Fibroblast of skin of right biceps (primary cell): Measurements from ENCODE around the gene TTC39A.

Experiments used
- DNase-seq: peaks from one replicate; pipeline ENCODE4 v3.0.0-alpha.2; 2013

TTC39A gene

GRCh38 chr1:51330331-51331201 lies at the start of gene TTC39A:
TSS of gene TTC39A (minus strand) at chr1:51330562. CDS start at chr1:51330477, 85 bp downstream.
- no peak for DNase-seq

DNA sequence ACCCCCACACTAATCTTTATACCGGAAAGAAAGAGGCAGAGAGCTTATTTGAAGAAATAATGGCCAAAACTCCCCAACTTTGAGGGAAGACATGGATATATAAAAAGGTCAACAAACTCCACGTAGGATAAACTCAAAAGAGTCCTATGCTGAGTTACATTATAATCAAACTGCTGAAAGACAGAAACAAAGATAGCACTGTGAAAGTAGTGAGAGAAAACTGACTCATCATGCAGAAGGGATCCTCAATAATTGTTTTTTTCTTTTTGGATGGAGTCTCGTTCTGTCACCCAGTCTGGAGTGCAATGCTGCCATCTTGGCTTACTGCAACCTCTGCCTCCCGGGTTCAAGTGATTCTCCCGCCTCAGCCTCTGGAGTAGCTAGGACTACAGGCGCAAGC lies 48.5 kb upstream of the TTC39A start:
- DNase-seq = no peak

DNA sequence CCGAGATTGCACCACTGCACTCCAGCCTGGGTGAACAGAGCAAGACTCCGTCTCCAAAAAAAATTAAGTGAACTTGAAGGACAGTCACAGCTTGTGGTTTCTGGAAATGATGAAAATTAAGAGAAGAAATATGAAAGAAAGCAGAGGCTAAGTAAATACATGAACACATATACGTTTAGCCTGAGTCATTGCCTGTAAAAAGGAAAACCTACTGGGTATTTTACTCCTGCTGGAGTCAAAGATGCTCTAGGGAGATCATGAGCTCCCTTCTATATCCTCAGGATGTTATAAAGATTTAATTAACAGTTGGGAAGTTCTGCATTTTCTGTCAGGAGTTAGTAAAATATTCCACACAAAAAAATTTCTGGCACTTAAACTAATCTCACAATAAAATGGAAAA lies 43.5 kb upstream of the TTC39A start:
- DNase-seq = no peak

GRCh38 chr1:51372561-51372960 lies 42.2 kb upstream of the TTC39A start:
- DNase-seq = no peak

DNA sequence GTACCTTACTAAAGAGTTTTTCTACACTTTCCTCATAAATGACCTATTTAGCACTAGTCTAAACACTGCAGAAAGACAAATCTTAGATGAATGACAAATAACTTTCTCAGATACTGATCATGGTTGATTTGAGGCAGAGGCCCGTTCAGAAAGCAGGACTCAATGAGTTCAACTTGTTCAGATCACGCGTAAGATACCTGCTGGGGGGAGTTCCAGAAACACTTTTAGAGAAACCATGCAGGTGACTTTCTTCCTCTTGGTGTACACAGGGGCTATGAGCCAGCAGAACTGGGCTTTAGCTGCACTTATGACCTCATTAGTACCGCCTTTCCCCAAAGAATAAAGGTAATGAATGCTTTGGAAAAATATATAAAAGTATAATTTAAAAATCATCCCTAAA lies 38.8 kb upstream of the TTC39A start:
- DNase-seq = no peak

DNA sequence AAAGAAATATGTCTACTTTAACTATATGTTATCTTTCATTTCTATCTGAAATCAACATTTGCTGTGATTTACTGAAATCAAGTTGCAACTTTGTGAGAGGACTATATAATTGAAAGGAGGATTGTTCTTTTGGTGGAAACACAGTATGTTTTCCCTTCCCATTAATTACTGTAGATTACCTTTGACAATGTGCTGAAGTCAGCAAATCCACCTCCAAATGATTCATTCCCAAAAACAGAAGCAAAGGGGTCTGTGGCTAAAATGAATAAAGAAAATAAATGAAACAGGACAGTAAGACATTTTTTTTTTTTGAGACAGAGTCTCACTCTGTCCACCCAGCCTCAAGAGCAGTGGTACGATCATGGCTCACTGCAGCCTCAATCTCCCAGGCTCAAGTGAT lies 35.4 kb upstream of the TTC39A start:
- no peak for DNase-seq

DNA sequence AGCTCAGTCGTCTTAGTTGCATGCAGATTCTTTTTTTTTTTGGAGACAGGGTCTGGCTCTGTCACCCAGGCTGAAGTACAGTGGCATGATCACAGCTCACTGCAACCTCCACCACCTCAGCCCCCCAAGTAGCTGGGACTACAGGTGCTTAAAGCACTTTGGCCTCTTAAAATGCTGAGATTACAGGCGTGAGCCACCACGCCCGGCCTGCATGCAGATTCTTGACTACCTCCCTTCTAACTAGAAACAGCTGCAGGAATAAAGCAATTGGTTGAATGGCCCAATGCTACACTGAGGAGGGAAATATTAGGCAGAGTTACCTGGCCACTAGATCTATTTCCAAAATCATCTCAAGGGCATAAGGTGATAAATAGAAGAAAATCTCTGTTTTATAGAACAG lies 29.5 kb upstream of the TTC39A start:
- no peak for DNase-seq

GRCh38 chr1:51355382-51355781 lies 25.0 kb upstream of the TTC39A start:
- no peak for DNase-seq

DNA sequence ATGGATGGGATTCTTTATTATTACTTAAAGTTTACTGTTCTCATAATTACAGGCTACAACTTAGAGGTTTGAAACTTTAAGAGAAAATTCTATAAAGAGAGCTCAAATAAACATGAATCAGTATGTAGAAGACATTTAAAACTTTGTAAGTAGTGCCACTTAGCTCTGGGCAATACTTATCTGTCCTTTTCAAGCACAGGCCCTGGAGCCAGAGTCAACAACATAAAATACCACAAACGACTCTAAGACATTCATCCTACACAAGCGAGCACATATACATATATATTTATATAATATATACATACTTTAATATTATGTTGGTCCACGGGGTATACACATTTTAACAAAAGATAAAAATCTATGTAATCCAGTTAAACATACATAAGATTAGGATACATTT lies 24.1 kb upstream of the TTC39A start:
- no peak for DNase-seq

- DNase-seq = no peak
These were observed 21.5 kb upstream of the TTC39A start for GRCh38 chr1:51351907-51352306.

- no peak for DNase-seq
These were observed 19.5 kb upstream of the TTC39A start for GRCh38 chr1:51349862-51350261.

DNA sequence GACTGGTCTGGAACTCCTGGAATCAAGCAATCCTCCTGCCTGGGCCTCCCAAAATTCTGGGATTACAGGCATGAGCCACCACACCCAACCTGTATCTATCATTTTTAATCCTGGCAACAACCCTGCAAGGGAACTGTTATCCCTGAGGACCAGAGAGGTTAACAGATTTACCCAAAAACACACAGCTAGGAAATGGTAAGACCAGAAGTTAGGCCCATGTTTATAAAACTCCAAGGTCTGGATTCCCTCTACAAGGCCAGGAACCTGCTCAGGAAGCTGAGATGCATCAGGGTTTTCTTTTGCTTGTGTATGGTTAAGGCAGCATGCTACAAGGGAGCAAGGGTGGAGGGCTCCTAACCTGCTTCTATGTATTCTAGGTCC lies 17.8 kb upstream of the TTC39A start:
- no peak for DNase-seq

GRCh38 chr1:51347398-51348146 lies 17.2 kb upstream of the TTC39A start:
- no peak for DNase-seq

DNA sequence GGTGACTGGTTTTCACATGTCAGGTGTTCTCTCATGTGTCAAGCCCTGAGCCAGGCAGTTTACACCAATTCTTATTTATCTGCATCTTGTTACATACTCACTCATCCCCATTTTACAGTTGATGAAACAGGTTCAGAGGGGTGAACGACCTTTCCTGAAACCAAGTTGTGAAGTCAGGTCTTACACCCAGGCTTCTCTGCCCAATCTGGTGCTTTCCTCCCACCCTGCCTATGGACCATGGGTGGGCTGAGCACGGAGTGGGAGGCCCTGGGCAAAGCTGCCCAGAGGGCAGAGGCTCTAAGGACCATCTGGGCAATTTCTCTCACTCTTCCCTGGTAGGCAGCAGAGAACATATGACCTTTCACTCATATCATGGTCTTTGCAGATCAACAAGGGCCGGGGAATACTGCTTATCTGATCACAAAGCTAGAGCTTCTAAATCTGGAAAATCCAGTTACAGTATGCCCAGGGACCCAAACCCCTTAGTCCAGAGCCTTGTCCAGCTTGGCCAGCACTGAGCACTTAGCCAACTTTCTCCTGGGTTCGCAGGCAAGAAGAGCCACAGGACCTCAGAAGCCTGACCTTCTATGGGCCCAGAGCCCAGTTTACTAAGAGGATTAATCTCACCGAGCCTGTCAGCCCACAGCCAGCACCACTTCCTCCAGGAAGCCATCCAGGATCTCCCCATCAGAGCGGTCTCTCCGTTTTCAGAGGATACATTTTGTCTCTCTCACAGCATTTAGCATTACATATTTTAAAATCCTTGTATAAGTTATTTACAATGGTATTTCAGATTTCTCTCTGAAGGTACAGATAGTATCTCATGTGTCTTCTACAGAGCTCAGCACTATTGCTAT lies 16.0 kb upstream of the TTC39A start:
- no peak for DNase-seq

GRCh38 chr1:51345300-51345687 lies 14.9 kb upstream of the TTC39A start:
- no peak for DNase-seq

GRCh38 chr1:51344602-51345299 lies 14.4 kb upstream of the TTC39A start:
- no peak for DNase-seq

DNA sequence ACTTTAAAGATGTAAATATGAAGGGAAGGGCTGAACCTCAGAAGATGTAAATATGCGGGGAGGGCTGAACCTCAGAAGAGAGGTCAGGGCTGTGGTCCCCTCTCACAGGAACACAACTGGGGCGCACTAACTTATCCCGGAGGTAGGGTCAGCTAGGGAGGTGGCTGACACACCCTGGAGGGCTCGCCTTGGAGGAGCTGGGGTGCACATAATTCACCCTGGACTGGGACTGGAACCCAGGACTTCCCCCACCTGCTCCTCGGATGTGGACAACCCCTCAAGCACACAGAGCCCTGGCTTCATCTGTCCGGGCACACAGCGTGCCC lies 13.9 kb upstream of the TTC39A start:
- DNase-seq = no peak

DNA sequence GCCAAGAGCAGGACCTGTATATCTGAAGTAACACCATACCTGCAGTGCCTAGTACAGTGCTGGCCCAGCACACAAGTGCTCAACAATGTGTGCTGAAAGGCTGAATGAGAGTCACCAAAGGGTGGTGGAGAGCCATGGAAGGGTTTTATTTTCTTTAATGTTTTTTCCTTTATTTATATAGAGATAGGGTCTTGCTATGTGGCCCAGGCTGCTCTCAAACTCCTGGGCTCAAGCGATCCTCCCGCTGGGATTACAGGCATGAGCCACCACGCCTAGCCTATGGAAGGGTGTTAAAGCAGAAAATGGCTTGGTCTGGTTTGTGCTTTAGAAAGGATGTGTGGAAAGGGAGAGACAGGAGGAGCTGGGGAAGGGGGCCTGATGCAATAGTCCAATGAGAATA lies 13.3 kb upstream of the TTC39A start:
- DNase-seq = no peak

DNA sequence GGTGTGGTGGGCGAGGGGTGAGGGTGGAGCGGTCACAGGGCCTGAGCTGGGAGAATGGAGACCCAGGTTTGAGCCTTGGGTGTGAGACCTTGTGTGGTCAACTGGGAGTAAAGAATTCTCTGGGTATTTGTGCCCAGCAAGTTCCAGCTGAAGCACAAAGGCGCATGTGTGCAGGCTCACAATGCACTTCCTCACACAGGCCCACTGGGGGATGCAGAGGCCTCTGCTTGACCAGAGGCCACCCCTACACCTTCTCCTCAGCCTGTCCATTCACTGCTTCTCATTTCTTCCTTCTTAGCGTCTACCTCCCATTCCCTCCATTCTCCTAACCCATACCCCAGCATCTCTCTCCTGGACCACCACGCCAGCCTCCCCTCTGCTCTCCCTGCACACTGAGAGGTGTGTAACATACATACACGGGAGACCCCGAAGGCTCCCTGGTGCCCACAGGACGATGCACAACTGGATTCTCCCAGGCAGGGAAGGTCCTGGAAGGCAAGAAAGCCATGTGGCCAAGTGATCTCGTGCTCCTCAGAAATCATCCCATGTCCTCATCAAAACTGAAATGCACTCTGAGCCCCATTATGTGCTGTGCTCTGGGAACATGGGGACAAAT lies 12.3 kb upstream of the TTC39A start:
- no peak for DNase-seq

GRCh38 chr1:51341876-51342496 lies 11.6 kb upstream of the TTC39A start:
- DNase-seq = peak; percentile 11

DNA sequence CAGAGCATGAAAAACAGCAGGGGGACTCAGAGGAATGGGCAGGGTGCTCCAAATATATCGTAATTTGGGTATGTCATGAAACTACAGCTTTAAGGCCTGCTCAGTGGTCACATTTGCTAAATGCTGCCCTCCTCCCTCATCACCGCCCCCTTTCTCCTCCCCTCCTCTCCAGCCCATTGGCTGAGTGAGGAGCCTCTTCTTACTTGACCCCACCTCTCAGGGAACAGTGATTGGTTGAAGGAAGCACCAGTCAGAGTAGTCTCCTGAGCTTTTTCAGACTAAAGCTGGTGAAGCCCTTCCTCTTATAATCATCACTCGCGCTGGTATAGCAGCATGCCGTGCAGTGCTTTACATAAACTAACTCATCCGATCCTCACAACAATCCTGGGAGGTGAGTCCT lies 10.0 kb upstream of the TTC39A start:
- no peak for DNase-seq

DNA sequence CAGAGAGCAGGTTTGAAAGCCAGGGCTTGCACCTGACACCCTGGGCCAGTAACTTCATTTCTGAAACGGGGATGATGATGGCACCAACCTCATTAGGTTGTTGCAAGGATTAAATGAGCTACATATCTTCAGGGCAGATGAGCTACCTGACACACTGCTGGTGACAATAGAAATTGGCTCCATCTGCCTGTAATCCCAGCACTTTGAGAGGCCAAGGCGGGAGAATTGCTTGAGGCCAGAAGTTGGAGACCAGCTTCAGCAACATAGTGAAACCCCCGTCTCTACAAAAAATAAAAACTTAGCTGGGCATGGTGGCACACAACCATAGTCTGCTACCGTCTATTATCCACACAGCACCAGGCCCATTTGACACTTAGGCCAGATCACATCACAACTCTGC lies 6.3 kb upstream of the TTC39A start:
- no peak for DNase-seq
